Pancreas (tissue), 10 donors: Measurements from ENCODE around the gene NOL9. TPM values are rescaled to one million over a fixed set of nuclear protein-coding genes. Genes with fewer than 3 reads are reported as not detected.
"Not testable (repeated sequence)": the region's sequence is repeated elsewhere in the genome, so short reads cannot be mapped to it uniquely, and the experiment has no call there.

ENCODE experiments used
- ATAC-seq, 4 donors: fragments of 200-7000 bp; cut with Tn5 transposase; one replicate each; pipeline versions ENCODE4 v1.8.0 to v1.9.1; 2020; ENCODE audit warnings: mild to moderate bottlenecking in 4 of 4, moderate library complexity in 4 of 4
- DNase-seq, 6 donors: peaks; one replicate each; pipeline ENCODE4 v3.0.0-alpha.2; 2020
- FAIRE-seq: peaks from 2 replicates; lab custom pipeline; 2012; peaks lifted over from hg19 to GRCh38; lab: Jason Lieb, UNC
- H3K27ac ChIP-seq, 4 donors: fragments of 200-600 bp; sonication (generic); 1 replicate in 3 of 4; 2 replicates in 1 of 4; pipeline versions ENCODE4 v1.5.0 to v1.8.0; 2020
- H3K27me3 ChIP-seq, 4 donors: fragments of 200-600 bp; one replicate each; pipeline ENCODE4 v1.8.0; 2021
- H3K36me3 ChIP-seq, 3 donors: fragments of 200-600 bp; sonication (generic) in 1 of 3; one replicate each; pipeline versions ENCODE4 v1.5.0 to v1.8.0; 2020 to 2021
- H3K4me1 ChIP-seq, 3 donors: fragments of 200-600 bp; one replicate each; pipeline ENCODE4 v1.8.0; 2021
- H3K4me3 ChIP-seq, 4 donors: fragments of 200-600 bp; sonication (generic) in 2 of 4; one replicate each; pipeline versions ENCODE4 v1.5.0 to v1.8.0; 2020 to 2021
- H3K9me3 ChIP-seq, 4 donors: fragments of 200-600 bp; one replicate each; pipeline ENCODE4 v1.8.0; 2021
- WGBS, 2 donors: extraction: QIAGEN DNeasy Blood & Tissue Kit; methylation state at CpG; one replicate each; pipeline ENCODE4 v1.1.7; 2013; 5-methylcytosine and 5-hydroxymethylcytosine counted together
- intact Hi-C, 3 donors: fragments of 100-400 bp; cut with DNase I; formaldehyde crosslinking; loops; one replicate each; pipeline versions ENCODE4 v1.11.1 to v1.14.2; 2022
- polyA plus RNA-seq, 2 donors: library from polyadenylated mRNA; stranded (reverse); fragments of 200-250 nt; gene quantifications; one replicate each; pipeline ENCODE4 v1.2.3, GENCODE V29; 2013
- total RNA-seq, 6 donors: library from RNA; stranded (reverse); fragmentation: NEBNext Ultra II Directional in 4 of 6; extraction: Animal tissue kit (Norgen Biotek cat#: 25700) in 4 of 6; gene quantifications; one replicate each; pipeline versions ENCODE4 v1.2.1 to v1.2.4, GENCODE V29; 2021 to 2023
- TF ChIP-seq, protein P1 (sequence below), 4 donors: fragments of 200-600 bp; sonication (generic) in 3 of 4; IDR thresholded peaks; one replicate each; pipeline versions ENCODE4 v1.5.0 to v1.8.0; 2021; ENCODE audit warnings: antibody characterized with exemption in 4 of 4
- donor health status: healthy with polysubstance abuse.
- donor health status: DM: no; HTN: no; CAD: no; lungs with moderate emphysema.
- donor health status: DM: no; HTN: no; CAD: no.
- donor health status: control.
- donor health status: control.
- donor health status: Bipolar disorder and iron deficiency.
- donor health status: DM: yes; HTN: yes; CAD: no.
- donor health status: DM: no; HTN: no; CAD: no.
- donor health status: DM: no; HTN: no; CAD: no.
- donor health status: DM: yes; HTN: yes; CAD: no.

NOL9 gene
- total and polyA plus RNA-seq, 8 donors, result 7.5 to 15.1 (median 11.4) TPM

DNA sequence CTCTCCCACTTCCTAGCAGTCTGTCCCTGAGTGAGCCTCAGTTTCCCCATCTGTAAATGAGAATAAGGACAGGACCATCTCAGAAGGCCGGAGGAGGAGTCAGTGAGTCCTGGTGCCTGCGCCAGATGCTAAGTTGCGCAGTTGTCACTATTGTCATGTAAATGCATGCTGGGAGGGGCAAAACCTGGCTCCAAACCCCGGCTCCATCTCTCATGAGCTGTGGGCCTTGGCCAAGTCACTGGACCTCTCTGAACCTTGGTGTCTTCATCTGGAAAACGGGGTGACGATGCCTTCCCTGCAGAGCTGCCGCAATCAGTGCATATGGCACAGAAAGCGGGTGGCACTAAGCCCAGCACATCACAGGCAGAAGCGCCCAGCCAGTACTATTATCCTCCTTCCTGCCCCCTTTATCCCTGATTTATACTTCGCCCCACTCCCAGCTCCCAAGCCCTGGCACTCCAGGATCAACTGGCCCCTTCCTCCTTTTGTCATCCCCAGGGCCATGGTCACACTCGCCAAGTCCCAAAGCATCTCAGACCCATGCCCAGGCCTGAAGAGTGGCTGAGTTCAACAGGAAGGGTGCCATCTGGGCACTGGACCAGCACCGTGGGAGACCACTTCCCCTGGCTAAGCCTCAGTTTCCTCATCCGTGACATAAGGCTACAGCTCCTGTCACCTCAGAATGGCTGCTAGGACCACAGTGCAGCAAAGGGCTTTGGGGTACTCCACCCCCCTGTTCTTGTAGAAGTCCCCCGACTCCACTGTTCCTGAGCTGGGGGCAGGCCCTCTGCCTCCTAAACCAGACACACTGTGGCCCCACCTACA lies 58.6 kb downstream of the NOL9 start:
- WGBS, 2 donors, result 86% methylated on average over 14 of the region's 14 CpGs
- Histone ChIP-seq H3K4me3 (no peak overlapping the region), H3K27me3 (no peaks in the 10 kb centered on the region), H3K36me3 (no peaks in the 10 kb centered on the region), H3K4me1 (no peaks in the 10 kb centered on the region), H3K9me3 (no peaks in the 10 kb centered on the region), H3K27ac (no peak overlapping the region)
- DNase-seq (peak in 1 of 6 donors; percentile 29), ATAC-seq (no peak), FAIRE-seq (no peak)
- TF ChIP-seq, protein P1, sequence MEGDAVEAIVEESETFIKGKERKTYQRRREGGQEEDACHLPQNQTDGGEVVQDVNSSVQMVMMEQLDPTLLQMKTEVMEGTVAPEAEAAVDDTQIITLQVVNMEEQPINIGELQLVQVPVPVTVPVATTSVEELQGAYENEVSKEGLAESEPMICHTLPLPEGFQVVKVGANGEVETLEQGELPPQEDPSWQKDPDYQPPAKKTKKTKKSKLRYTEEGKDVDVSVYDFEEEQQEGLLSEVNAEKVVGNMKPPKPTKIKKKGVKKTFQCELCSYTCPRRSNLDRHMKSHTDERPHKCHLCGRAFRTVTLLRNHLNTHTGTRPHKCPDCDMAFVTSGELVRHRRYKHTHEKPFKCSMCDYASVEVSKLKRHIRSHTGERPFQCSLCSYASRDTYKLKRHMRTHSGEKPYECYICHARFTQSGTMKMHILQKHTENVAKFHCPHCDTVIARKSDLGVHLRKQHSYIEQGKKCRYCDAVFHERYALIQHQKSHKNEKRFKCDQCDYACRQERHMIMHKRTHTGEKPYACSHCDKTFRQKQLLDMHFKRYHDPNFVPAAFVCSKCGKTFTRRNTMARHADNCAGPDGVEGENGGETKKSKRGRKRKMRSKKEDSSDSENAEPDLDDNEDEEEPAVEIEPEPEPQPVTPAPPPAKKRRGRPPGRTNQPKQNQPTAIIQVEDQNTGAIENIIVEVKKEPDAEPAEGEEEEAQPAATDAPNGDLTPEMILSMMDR (IDR thresholded peaks at IDR 0.05), result no peak
- intact Hi-C loops, result no loop called here

DNA sequence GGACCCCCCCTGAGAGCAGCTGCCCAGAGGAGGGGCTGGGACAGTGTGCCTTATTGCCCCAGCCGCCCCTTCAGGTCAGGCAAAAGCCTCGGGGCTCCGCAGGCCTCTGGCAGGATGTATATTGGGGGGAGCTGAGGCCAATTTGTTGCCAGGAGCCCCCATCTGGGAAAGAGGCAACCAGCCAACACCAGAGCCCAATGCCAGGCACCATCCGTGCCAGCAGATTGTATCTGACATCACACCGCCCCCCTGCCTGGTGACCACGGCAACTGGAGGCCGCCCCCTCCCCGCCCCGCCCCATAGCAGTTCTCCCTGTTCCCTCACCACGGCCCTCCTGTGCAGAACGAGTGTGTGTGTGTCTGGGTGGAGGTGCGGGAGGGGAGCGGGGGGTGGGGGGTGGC lies 59.3 kb downstream of the NOL9 start:
- Histone ChIP-seq H3K4me3 (no peak overlapping the region), H3K27ac (no peak overlapping the region), H3K36me3 (no peaks in the 10 kb centered on the region), H3K9me3 (no peaks in the 10 kb centered on the region), H3K4me1 (no peaks in the 10 kb centered on the region), H3K27me3 (no peaks in the 10 kb centered on the region)
- ATAC-seq (no peak), DNase-seq (peak in 1 of 6 donors; percentile 58), FAIRE-seq (no peak)
- TF ChIP-seq, protein P1 (IDR thresholded peaks at IDR 0.05), result no peak
- WGBS, 2 donors, result 55 to 57% methylated on average over 11 to 13 of the region's 13 CpGs
- intact Hi-C loops, result no loop called here

DNA sequence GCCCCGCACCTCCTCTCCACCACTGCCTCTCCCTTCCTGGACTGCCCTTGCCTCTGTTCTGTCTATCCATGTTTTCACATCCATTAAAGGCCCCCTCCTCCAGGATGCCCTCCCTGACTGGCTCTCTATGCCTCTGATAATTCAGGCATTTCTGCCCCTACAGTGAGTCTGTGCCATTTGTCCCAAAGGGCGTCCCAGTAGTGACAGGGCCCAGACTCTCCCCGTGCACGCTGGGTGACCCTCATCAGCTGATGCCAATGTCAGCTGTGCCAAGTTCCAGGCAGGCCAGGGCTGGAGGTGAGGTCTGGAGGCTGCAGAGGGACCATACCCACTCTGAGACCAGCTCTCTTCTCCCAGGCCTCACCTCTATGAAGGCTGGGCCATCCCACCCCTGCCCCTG lies 59.7 kb downstream of the NOL9 start:
- intact Hi-C loops, result no loop called here
- H3K4me1 ChIP-seq, result no peaks in the 10 kb centered on the region
- H3K27me3 ChIP-seq, result no peaks in the 10 kb centered on the region
- FAIRE-seq (no peak), ATAC-seq (no peak), DNase-seq (no peak)
- TF ChIP-seq, protein P1 (IDR thresholded peaks at IDR 0.05), result no peak
- no peak overlapping the region for H3K4me3 ChIP-seq
- WGBS, 2 donors, result 61 to 73% methylated on average over 4 of the region's 4 CpGs
- no peaks in the 10 kb centered on the region for H3K9me3 ChIP-seq
- H3K36me3 ChIP-seq, result no peaks in the 10 kb centered on the region
- no peak overlapping the region for H3K27ac ChIP-seq

DNA sequence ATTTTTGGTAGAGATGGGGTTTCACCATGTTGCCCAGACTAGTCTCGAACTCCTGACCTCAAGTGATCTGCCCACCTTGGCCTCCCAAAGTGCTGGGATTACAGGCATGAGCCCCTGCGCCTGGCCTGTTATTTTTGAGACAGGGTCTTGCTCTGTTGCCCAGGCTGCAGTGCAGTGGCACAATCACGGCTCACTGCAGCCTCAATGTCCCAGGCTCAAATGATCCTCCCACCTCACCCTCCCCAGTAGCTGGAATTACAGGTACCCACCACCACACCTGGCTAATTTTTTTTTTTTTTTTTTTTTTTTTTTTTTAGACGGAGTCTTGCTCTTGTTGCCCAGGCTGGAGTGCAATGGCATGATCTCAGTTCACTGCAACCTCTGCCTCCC lies 60.5 kb downstream of the NOL9 start:
- FAIRE-seq, intact Hi-C loops, H3K4me3 ChIP-seq, H3K27ac ChIP-seq, H3K9me3 ChIP-seq, H3K27me3 ChIP-seq, DNase-seq, ATAC-seq, H3K36me3 ChIP-seq, H3K4me1 ChIP-seq: not testable (repeated sequence)
- WGBS, 2 donors, result 85 to 96% methylated on average over 3 to 4 of the region's 4 CpGs

DNA sequence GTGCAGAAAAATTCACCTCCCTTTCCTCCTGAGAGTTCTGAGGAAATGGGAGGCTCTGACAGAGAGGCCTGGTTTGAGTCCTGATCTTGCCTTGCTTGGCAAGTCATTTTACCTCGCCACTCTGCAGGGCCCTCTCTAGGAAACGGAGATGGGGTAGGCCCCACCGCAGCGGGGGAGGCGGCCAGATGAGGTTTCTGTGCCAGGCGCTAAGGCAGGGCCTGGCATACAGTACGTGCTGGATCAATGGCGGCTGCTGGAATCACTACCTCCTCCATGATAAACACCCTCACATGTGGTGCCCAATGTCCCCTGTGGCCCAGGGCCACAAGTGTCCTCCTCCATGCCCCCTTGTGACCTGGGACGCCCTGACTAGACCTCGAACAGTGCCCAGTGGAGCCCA lies 62.3 kb downstream of the NOL9 start:
- intact Hi-C loops, result no loop called here
- Histone ChIP-seq H3K9me3 (no peaks in the 10 kb centered on the region), H3K4me3 (no peak overlapping the region), H3K27me3 (no peaks in the 10 kb centered on the region), H3K36me3 (no peaks in the 10 kb centered on the region), H3K4me1 (no peaks in the 10 kb centered on the region), H3K27ac (no peak overlapping the region)
- TF ChIP-seq, protein P1 (IDR thresholded peaks at IDR 0.05), result no peak
- 69 to 73% methylated on average over 10 of the region's 10 CpGs for WGBS, 2 donors
- DNase-seq (peak in 1 of 6 donors; percentile 40), FAIRE-seq (no peak), ATAC-seq (no peak)
